WTC11 (cell line): ENCODE results near the gene SYK.

Experiments
- ATF3 ChIP-seq: sonication (generic); formaldehyde crosslinking; conservative IDR thresholded peaks from 2 replicates; pipeline ENCODE4 v1.8.1; 2022; ENCODE audit warnings: mild to moderate bottlenecking, missing genetic modification reagents
- CTCF ChIP-seq: fragments of 200-600 bp; IDR thresholded peaks from 2 replicates; pipeline ENCODE4 v1.8.0; 2022; ENCODE audit warnings: antibody characterized with exemption
- E2F1 ChIP-seq: sonication (generic); formaldehyde crosslinking; IDR thresholded peaks from 2 replicates; pipeline ENCODE4 v1.8.0; 2022; ENCODE audit warnings: mild to moderate bottlenecking, missing genetic modification reagents
- E2F5 ChIP-seq: sonication (generic); formaldehyde crosslinking; IDR thresholded peaks from 2 replicates; pipeline ENCODE4 v1.8.1; 2022; ENCODE audit warnings: mild to moderate bottlenecking, moderate library complexity, missing genetic modification reagents
- FOXP1 ChIP-seq: sonication (generic); formaldehyde crosslinking; IDR thresholded peaks from 2 replicates; pipeline ENCODE4 v1.8.0; 2022; ENCODE audit warnings: missing genetic modification reagents, mild to moderate bottlenecking, moderate library complexity, borderline replicate concordance
- GTF2I ChIP-seq: fragments of 250-450 bp; sonication (Bioruptor Pico); conservative IDR thresholded peaks from 2 replicates; pipeline ENCODE4 v1.4.0; 2021; ENCODE audit warnings: mild to moderate bottlenecking
- HMGXB4 ChIP-seq: sonication (generic); formaldehyde crosslinking; IDR thresholded peaks from 2 replicates; pipeline ENCODE4 v1.8.1; 2023; ENCODE audit warnings: mild to moderate bottlenecking, moderate library complexity, missing genetic modification reagents
- IRF2 ChIP-seq: sonication (generic); formaldehyde crosslinking; IDR thresholded peaks from 2 replicates; pipeline ENCODE4 v1.8.0; 2022; ENCODE audit warnings: low read depth, missing genetic modification reagents, borderline replicate concordance
- STAT6 ChIP-seq: sonication (generic); formaldehyde crosslinking; conservative IDR thresholded peaks from 2 replicates; pipeline ENCODE4 v1.8.1; 2023; ENCODE audit warnings: mild to moderate bottlenecking, low read depth, missing genetic modification reagents, moderate library complexity
- USF2 ChIP-seq: sonication (generic); formaldehyde crosslinking; IDR thresholded peaks from 2 replicates; pipeline ENCODE4 v1.8.1; 2023; ENCODE audit warnings: mild to moderate bottlenecking, missing genetic modification reagents, moderate library complexity
- ZNF138 ChIP-seq: sonication (generic); formaldehyde crosslinking; conservative IDR thresholded peaks from 2 replicates; pipeline ENCODE4 v1.8.1; 2022; ENCODE audit warnings: mild to moderate bottlenecking, moderate library complexity, missing genetic modification reagents
- ZNF512 ChIP-seq: sonication (generic); formaldehyde crosslinking; IDR thresholded peaks from 2 replicates; pipeline ENCODE4 v1.8.1; 2022; ENCODE audit warnings: missing genetic modification reagents, borderline replicate concordance

- no peak for TF ChIP-seq STAT6 (CRISPR knock-in tag)
- TF ChIP-seq E2F1 (CRISPR knock-in tag) = no peak
- TF ChIP-seq USF2 (CRISPR knock-in tag) = no peak
- no peak for TF ChIP-seq CTCF
- no peak for TF ChIP-seq HMGXB4
- no peak for TF ChIP-seq GTF2I
- no peak for TF ChIP-seq ZNF138 (CRISPR knock-in tag)
- no peak for TF ChIP-seq E2F5 (CRISPR knock-in tag)
- TF ChIP-seq FOXP1 = no peak
- TF ChIP-seq ATF3 (CRISPR knock-in tag) = no peak
- no peak for TF ChIP-seq IRF2
- TF ChIP-seq ZNF512 = no peak
Measured at GRCh38 chr9:90854637-90855175, 53.1 kb downstream of the SYK start.
